ENCODE measurements around the gene ZC3H8.
"Not testable (repeated sequence)": the region's sequence is repeated elsewhere in the genome, so short reads cannot be mapped to it uniquely, and the experiment has no call there.

GRCh38 chr2:112283535-112283934 is 28.7 kb upstream of the ZC3H8 start:
- TF ChIP-seq CTCF (IDR thresholded peaks at IDR 0.05; ENCODE audit: extremely low read depth in 1 of 2, insufficient read depth in 1 of 2, low read depth in 1 of 2, low read length in 2 of 2); POLR2A (IDR thresholded peaks at IDR 0.05; ENCODE audit: low read depth, low read length); MAX (IDR thresholded peaks at IDR 0.05; ENCODE audit: insufficient read depth, insufficient read length); POLR2AphosphoS5 (IDR thresholded peaks at IDR 0.05; ENCODE audit: insufficient read depth, low read depth, low read length): not testable (repeated sequence)
